SK-N-SH treated with all-trans-retinoic acid at 6 μM for 48 hours (cell line): ENCODE data around the gene WDR53.

Experiments used
- ATAC-seq: fragments of 200-7000 bp; cut with Tn5 transposase; 3 replicates; pipeline ENCODE4 v1.9.1; 2020; ENCODE audit warnings: mild to moderate bottlenecking, moderate library complexity
- ARNTL ChIP-seq: fragments of 450-650 bp; formaldehyde crosslinking; IDR thresholded peaks from 2 replicates; pipeline ENCODE4 v1.5.0; 2020; ENCODE audit warnings: low read depth, mild to moderate bottlenecking, moderate library complexity, borderline replicate concordance
- BACH2 ChIP-seq: fragments of 250-450 bp; sonication (Bioruptor Pico); IDR thresholded peaks from 2 replicates; pipeline ENCODE4 v1.9.0; 2021; ENCODE audit warnings: mild to moderate bottlenecking, borderline replicate concordance
- CREB5 ChIP-seq: fragments of 250-450 bp; sonication (Bioruptor Pico); IDR thresholded peaks from 2 replicates; pipeline ENCODE4 v1.5.1; 2020; ENCODE audit warnings: low read depth, mild to moderate bottlenecking, moderate library complexity
- CSDC2 ChIP-seq: fragments of 250-450 bp; sonication (Bioruptor Pico); IDR thresholded peaks from 2 replicates; pipeline ENCODE4 v1.5.0; 2020; ENCODE audit warnings: mild to moderate bottlenecking, moderate library complexity
- ESRRG ChIP-seq: fragments of 250-450 bp; sonication (Bioruptor Pico); IDR thresholded peaks from 2 replicates; pipeline ENCODE4 v1.6.1; 2021; ENCODE audit warnings: mild to moderate bottlenecking
- GLIS3 ChIP-seq: fragments of 250-450 bp; sonication (Bioruptor Pico); IDR thresholded peaks from 2 replicates; pipeline ENCODE4 v1.5.0; 2020; ENCODE audit warnings: mild to moderate bottlenecking, moderate library complexity
- ISL1 ChIP-seq: fragments of 250-450 bp; sonication (Bioruptor Pico); IDR thresholded peaks from 2 replicates; pipeline ENCODE4 v2.1.2; 2022; ENCODE audit warnings: mild to moderate bottlenecking, moderate library complexity
- OSR1 ChIP-seq: fragments of 250-450 bp; sonication (Bioruptor Pico); IDR thresholded peaks from 2 replicates; pipeline ENCODE4 v1.8.0; 2022; ENCODE audit warnings: moderate library complexity, mild to moderate bottlenecking, inconsistent platforms
- PATZ1 ChIP-seq: fragments of 250-450 bp; sonication (Bioruptor Pico); IDR thresholded peaks from 2 replicates; pipeline ENCODE4 v1.8.0; 2020; ENCODE audit warnings: mild to moderate bottlenecking, moderate library complexity, borderline replicate concordance
- POU6F1 ChIP-seq: fragments of 250-450 bp; sonication (Bioruptor Pico); IDR thresholded peaks from 2 replicates; pipeline ENCODE4 v1.8.0; 2021; ENCODE audit warnings: low read depth, mild to moderate bottlenecking, moderate library complexity, borderline replicate concordance
- PPARA ChIP-seq: fragments of 250-450 bp; sonication (Bioruptor Pico); IDR thresholded peaks from 2 replicates; pipeline ENCODE4 v1.5.0; 2020; ENCODE audit warnings: mild to moderate bottlenecking, borderline replicate concordance
- RARB ChIP-seq: fragments of 250-450 bp; sonication (Bioruptor Pico); IDR thresholded peaks from 2 replicates; pipeline ENCODE4 v1.8.0; 2021; ENCODE audit warnings: mild to moderate bottlenecking, moderate library complexity
- SNAI2 ChIP-seq: fragments of 250-450 bp; sonication (Bioruptor Pico); IDR thresholded peaks from 2 replicates; pipeline ENCODE4 v1.5.0; 2020; ENCODE audit warnings: mild to moderate bottlenecking, moderate library complexity
- TCF4 ChIP-seq: fragments of 250-450 bp; sonication (Bioruptor Pico); IDR thresholded peaks from 2 replicates; pipeline ENCODE4 v1.8.0; 2021; ENCODE audit warnings: mild to moderate bottlenecking, moderate library complexity, borderline replicate concordance
- TSHZ2 ChIP-seq: fragments of 250-450 bp; sonication (Bioruptor Pico); IDR thresholded peaks from 2 replicates; pipeline ENCODE4 v1.5.0; 2020; ENCODE audit warnings: mild to moderate bottlenecking, moderate library complexity
- ZC3H10 ChIP-seq: fragments of 250-450 bp; sonication (Bioruptor Pico); IDR thresholded peaks from 2 replicates; pipeline ENCODE4 v1.5.1; 2021; ENCODE audit warnings: mild to moderate bottlenecking, moderate library complexity
- ZFP3 ChIP-seq: fragments of 250-450 bp; sonication (Bioruptor Pico); IDR thresholded peaks from 2 replicates; pipeline ENCODE4 v1.5.0; 2020; ENCODE audit warnings: mild to moderate bottlenecking, moderate library complexity
- ZFP30 ChIP-seq: fragments of 450-650 bp; formaldehyde crosslinking; IDR thresholded peaks from 2 replicates; pipeline ENCODE4 v1.5.0; 2022; ENCODE audit warnings: mild to moderate bottlenecking, moderate library complexity
- ZNF565 ChIP-seq: fragments of 450-650 bp; formaldehyde crosslinking; conservative IDR thresholded peaks from 2 replicates; pipeline ENCODE4 v1.5.0; 2020; ENCODE audit warnings: low read depth, mild to moderate bottlenecking, moderate library complexity
- ZNF70 ChIP-seq: fragments of 450-650 bp; formaldehyde crosslinking; IDR thresholded peaks from 2 replicates; pipeline ENCODE4 v1.5.0; 2020; ENCODE audit warnings: mild to moderate bottlenecking, moderate library complexity

WDR53 gene

GRCh38 chr3:196537319-196537984 lies 30.9 kb downstream of the WDR53 start (continued):
- TF ChIP-seq TSHZ2, result no peak
- TF ChIP-seq PATZ1, result no peak
- TF ChIP-seq TCF4 (CRISPR knock-in tag), result no peak
- TF ChIP-seq, all 23 proteins: peak for 0

- no peak for ATAC-seq
- TF ChIP-seq GLIS3 (CRISPR knock-in tag) (no peak), ZFP30 (no peak), CREB5 (CRISPR knock-in tag) (no peak)
- TF ChIP-seq, all 23 proteins: peak for 0
These were observed 35.1 kb downstream of the WDR53 start for GRCh38 chr3:196533260-196533681.

- no peak for ATAC-seq
- TF ChIP-seq ZC3H10 (CRISPR knock-in tag) (no peak), BACH2 (CRISPR knock-in tag) (no peak), ESRRG (CRISPR knock-in tag) (no peak), SNAI2 (CRISPR knock-in tag) (no peak), PATZ1 (no peak), ARNTL (CRISPR knock-in tag) (no peak), ZFP3 (CRISPR knock-in tag) (no peak), ZNF565 (no peak), TCF4 (CRISPR knock-in tag) (no peak), ZFP30 (no peak), OSR1 (CRISPR knock-in tag) (no peak), POU6F1 (CRISPR knock-in tag) (no peak), CREB5 (CRISPR knock-in tag) (no peak), TSHZ2 (no peak), ZNF70 (no peak), RARB (CRISPR knock-in tag) (no peak), PPARA (no peak), GLIS3 (CRISPR knock-in tag) (no peak), CSDC2 (no peak), ISL1 (CRISPR knock-in tag) (no peak)
- TF ChIP-seq, all 23 proteins: peak for 0
These were observed 36.9 kb downstream of the WDR53 start for GRCh38 chr3:196531418-196531817.
